CD14-positive monocyte (primary cell): ENCODE measurements around the gene GPR33. TPM values are rescaled to one million over a fixed set of nuclear protein-coding genes. Genes with fewer than 3 reads are reported as not detected.
"Not testable (repeated sequence)": the region's sequence is repeated elsewhere in the genome, so short reads cannot be mapped to it uniquely, and the experiment has no call there.

Source experiments
- DNase-seq, 3 donors: peaks; one replicate each; pipeline ENCODE4 v3.0.0-alpha.2; 2011 to 2022
- H2AFZ ChIP-seq: 2 replicates; pipeline ENCODE4 v1.6.0; 2012; ENCODE audit warnings: mild to moderate bottlenecking, low read depth, low read length, inconsistent platforms; ENCODE audit not compliant: insufficient read depth, poor library complexity, severe bottlenecking
- H3K27ac ChIP-seq, 2 donors: 1 replicate in 1 of 2; 2 replicates in 1 of 2; pipeline ENCODE4 v1.5.1; 2012 to 2013; ENCODE audit warnings: low read length in 2 of 2, control low read depth in 1 of 2, inconsistent platforms in 1 of 2, low read depth in 1 of 2, mild to moderate bottlenecking in 1 of 2
- H3K27me3 ChIP-seq, 2 donors: one replicate each; pipeline versions ENCODE4 v1.6.0 to v1.6.1; 2011 to 2013; ENCODE audit warnings: low read length in 2 of 2; ENCODE audit not compliant: control insufficient read depth in 2 of 2, insufficient read depth in 2 of 2
- H3K36me3 ChIP-seq, 2 donors: replicated peaks in 1 of 2; 1 replicate in 1 of 2; 2 replicates in 1 of 2; pipeline versions ENCODE4 v1.5.1 to v1.6.1; 2012 to 2013; ENCODE audit warnings: low read length in 2 of 2, control low read depth in 1 of 2, inconsistent platforms in 1 of 2, mild to moderate bottlenecking in 1 of 2; ENCODE audit not compliant: insufficient read depth in 2 of 2, control insufficient read depth in 1 of 2
- H3K4me1 ChIP-seq, 2 donors: 1 replicate in 1 of 2; 2 replicates in 1 of 2; pipeline versions ENCODE4 v1.5.1 to v1.6.1; 2012 to 2013; ENCODE audit warnings: low read length in 2 of 2, control low read depth in 1 of 2, inconsistent platforms in 1 of 2, mild to moderate bottlenecking in 1 of 2, moderate library complexity in 1 of 2; ENCODE audit not compliant: insufficient read depth in 2 of 2, control insufficient read depth in 1 of 2
- H3K4me2 ChIP-seq: replicated peaks from 2 replicates; pipeline ENCODE3; 2012; ENCODE audit warnings: low read length, moderate library complexity, mild to moderate bottlenecking; ENCODE audit not compliant: poor library complexity, severe bottlenecking; ENCODE audit errors: extremely low read depth
- H3K4me3 ChIP-seq, 3 experiments: fragments of 200-600 bp in 1 of 3; sonication (generic) in 1 of 3; replicated peaks in 1 of 3; 1 replicate in 2 of 3; 2 replicates in 1 of 3; pipeline ENCODE4 v1.5.1; 2011 to 2013; ENCODE audit warnings: low read length in 3 of 3, mild to moderate bottlenecking in 3 of 3, control low read depth in 2 of 3, low read depth in 2 of 3, inconsistent platforms in 1 of 3, moderate library complexity in 1 of 3
- H3K79me2 ChIP-seq: 2 replicates; pipeline ENCODE4 v1.6.0; 2012; ENCODE audit warnings: mild to moderate bottlenecking, control low read depth, inconsistent platforms, low read length, moderate library complexity; ENCODE audit not compliant: insufficient read depth
- H3K9ac ChIP-seq: 2 replicates; pipeline ENCODE4 v1.6.0; 2017; ENCODE audit warnings: low read length, mild to moderate bottlenecking; ENCODE audit not compliant: insufficient read depth, poor library complexity, severe bottlenecking
- H3K9me3 ChIP-seq, 2 donors: replicated peaks in 1 of 2; 1 replicate in 1 of 2; 2 replicates in 1 of 2; pipeline versions ENCODE4 v1.5.1 to v1.6.1; 2012 to 2013; ENCODE audit warnings: low read length in 2 of 2, control low read depth in 1 of 2; ENCODE audit not compliant: control insufficient read depth in 1 of 2, insufficient read depth in 1 of 2
- H4K20me1 ChIP-seq: 2 replicates; pipeline ENCODE4 v1.6.0; 2012; ENCODE audit warnings: mild to moderate bottlenecking, low read length, control low read depth, moderate library complexity; ENCODE audit not compliant: insufficient read depth
- H3K27ac Mint-ChIP-seq, 7 donors: one replicate each; pipeline ENCODE4 v1.8.0; 2020; ENCODE audit warnings: mild to moderate bottlenecking in 7 of 7, mixed read lengths in 7 of 7, moderate library complexity in 6 of 7, inconsistent platforms in 2 of 7
- H3K27me3 Mint-ChIP-seq, 3 donors: one replicate each; pipeline ENCODE4 v1.8.0; 2021 to 2022; ENCODE audit warnings: low read depth in 3 of 3, mild to moderate bottlenecking in 3 of 3, mixed read lengths in 3 of 3, moderate library complexity in 3 of 3, inconsistent platforms in 1 of 3
- H3K36me3 Mint-ChIP-seq, 2 donors: one replicate each; pipeline ENCODE4 v1.8.0; 2020; ENCODE audit warnings: mixed read lengths in 2 of 2, inconsistent platforms in 1 of 2, mild to moderate bottlenecking in 1 of 2
- H3K4me1 Mint-ChIP-seq: one replicate; pipeline ENCODE4 v1.8.0; 2020; ENCODE audit warnings: mild to moderate bottlenecking, mixed read lengths
- H3K4me3 Mint-ChIP-seq, 2 donors: one replicate each; pipeline ENCODE4 v1.8.0; 2020; ENCODE audit warnings: mild to moderate bottlenecking in 2 of 2, mixed read lengths in 2 of 2, moderate library complexity in 1 of 2
- H3K9me3 Mint-ChIP-seq, 7 donors: one replicate each; pipeline ENCODE4 v1.8.0; 2020 to 2022; ENCODE audit warnings: mixed read lengths in 7 of 7, mild to moderate bottlenecking in 6 of 7, moderate library complexity in 6 of 7, inconsistent platforms in 2 of 7
- WGBS: methylation state at CpG from one replicate; pipeline ENCODE4 v1.1.5; 2013; ENCODE audit warnings: missing lambda C conversion rate; ENCODE audit not compliant: insufficient coverage; 5-methylcytosine and 5-hydroxymethylcytosine counted together
- intact Hi-C, 2 donors: fragments of 100-400 bp; cut with micrococcal nuclease; formaldehyde crosslinking; loops; one replicate each; pipeline versions ENCODE4 v1.15.0 to v1.15.1; 2023
- polyA plus RNA-seq, 3 donors: library from polyadenylated mRNA; depleted of rRNA in 1 of 3; unstranded in 2 of 3; stranded (reverse) in 1 of 3; fragments of 300-500 nt in 2 of 3; fragments of >200 nt in 1 of 3; fragmentation: Illumina TruSeq in 2 of 3; gene quantifications; 1 replicate in 2 of 3; 2 replicates in 1 of 3; pipeline ENCODE4 v1.2.3, GENCODE V29; 2012 to 2021
- TF ChIP-seq, protein P1 (sequence below): fragments of 200-600 bp; IDR thresholded peaks from one replicate; pipeline ENCODE4 v1.8.0; 2022; ENCODE audit warnings: antibody characterized with exemption, mild to moderate bottlenecking

The GPR33 gene
- polyA plus RNA-seq, 3 donors = 0.15 to 0.53 (median 0.28) TPM

DNA sequence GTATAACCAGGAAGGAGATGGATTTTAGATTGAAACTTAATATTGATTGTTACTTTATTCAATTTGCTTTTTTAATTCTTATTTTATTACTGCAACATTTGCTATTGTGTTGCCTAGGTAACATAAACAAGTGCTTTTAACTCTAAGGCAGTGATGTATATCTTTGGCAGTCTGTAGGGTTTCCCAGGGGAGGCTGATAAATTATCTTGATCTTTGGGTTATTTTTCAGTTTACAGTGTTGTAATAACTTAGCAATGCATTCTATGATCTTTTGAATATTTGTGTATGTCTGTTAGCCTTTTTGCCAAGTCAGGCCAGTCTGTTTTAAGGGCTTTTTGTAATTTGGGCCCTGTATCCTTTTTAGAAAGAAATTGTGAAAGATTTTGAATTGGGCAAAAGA is 22.7 kb downstream of the GPR33 start:
- no peaks in the 10 kb centered on the region for H4K20me1 ChIP-seq
- Mint-ChIP-seq H3K4me3 (no peak overlapping the region), H3K27me3 (peaks cover 0 to 3% (median 3%) of the 10 kb centered on the region in 3 donors), H3K36me3 (no peaks in the 10 kb centered on the region), H3K27ac (no peak overlapping the region), H3K4me1 (peaks cover 5% of the 10 kb centered on the region), H3K9me3 (peaks cover 0 to 4% (median 0%) of the 10 kb centered on the region in 7 donors)
- no peak overlapping the region for H3K27ac ChIP-seq
- no peaks in the 10 kb centered on the region for H3K9me3 ChIP-seq
- intact Hi-C loops = no loop called here
- no peak overlapping the region for H3K9ac ChIP-seq
- TF ChIP-seq, protein P1, sequence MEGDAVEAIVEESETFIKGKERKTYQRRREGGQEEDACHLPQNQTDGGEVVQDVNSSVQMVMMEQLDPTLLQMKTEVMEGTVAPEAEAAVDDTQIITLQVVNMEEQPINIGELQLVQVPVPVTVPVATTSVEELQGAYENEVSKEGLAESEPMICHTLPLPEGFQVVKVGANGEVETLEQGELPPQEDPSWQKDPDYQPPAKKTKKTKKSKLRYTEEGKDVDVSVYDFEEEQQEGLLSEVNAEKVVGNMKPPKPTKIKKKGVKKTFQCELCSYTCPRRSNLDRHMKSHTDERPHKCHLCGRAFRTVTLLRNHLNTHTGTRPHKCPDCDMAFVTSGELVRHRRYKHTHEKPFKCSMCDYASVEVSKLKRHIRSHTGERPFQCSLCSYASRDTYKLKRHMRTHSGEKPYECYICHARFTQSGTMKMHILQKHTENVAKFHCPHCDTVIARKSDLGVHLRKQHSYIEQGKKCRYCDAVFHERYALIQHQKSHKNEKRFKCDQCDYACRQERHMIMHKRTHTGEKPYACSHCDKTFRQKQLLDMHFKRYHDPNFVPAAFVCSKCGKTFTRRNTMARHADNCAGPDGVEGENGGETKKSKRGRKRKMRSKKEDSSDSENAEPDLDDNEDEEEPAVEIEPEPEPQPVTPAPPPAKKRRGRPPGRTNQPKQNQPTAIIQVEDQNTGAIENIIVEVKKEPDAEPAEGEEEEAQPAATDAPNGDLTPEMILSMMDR = no peak
- no peaks in the 10 kb centered on the region for H3K79me2 ChIP-seq
- no peak for DNase-seq
- no peaks in the 10 kb centered on the region for H3K4me1 ChIP-seq
- H3K27me3 ChIP-seq = no peaks in the 10 kb centered on the region
- no peak overlapping the region for H3K4me2 ChIP-seq
- no peak overlapping the region for H3K4me3 ChIP-seq
- no peaks in the 10 kb centered on the region for H3K36me3 ChIP-seq
- no peak overlapping the region for H2AFZ ChIP-seq

DNA sequence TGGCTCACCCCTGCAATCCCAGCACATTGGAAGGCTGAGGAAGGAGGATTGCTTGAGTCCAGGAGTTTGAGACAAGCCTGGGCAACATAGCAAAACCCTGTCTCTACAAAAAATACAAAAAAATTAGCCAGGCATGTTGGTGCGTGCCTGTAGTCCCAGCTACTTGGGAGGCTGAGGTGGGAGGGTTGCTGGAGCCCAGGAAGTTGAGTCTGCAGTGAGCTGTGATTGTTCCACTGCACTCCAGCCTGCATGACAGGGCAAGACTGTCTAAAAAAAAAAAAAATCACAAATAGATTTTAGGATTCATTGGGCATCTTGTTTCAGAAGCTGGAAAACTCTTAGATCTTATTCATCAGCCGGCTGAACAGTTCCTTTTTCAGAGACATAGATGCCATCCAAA is 25.4 kb downstream of the GPR33 start:
- H4K20me1 ChIP-seq, intact Hi-C loops, H3K79me2 ChIP-seq, H3K9me3 Mint-ChIP-seq, H3K27me3 Mint-ChIP-seq, H3K9me3 ChIP-seq, H3K36me3 Mint-ChIP-seq, DNase-seq, H3K9ac ChIP-seq, H3K27me3 ChIP-seq, H3K4me3 ChIP-seq, H3K4me1 ChIP-seq, H3K4me2 ChIP-seq, H3K27ac ChIP-seq, H3K27ac Mint-ChIP-seq, H2AFZ ChIP-seq, H3K4me3 Mint-ChIP-seq, H3K36me3 ChIP-seq: not testable (repeated sequence)
- peaks cover 11% of the 10 kb centered on the region for H3K4me1 Mint-ChIP-seq
- no CpG with 5 or more reads among the region's 2 CpGs for WGBS
